ENCODE measurements around the gene DPYD.

DPYD gene

GRCh38 chr1:97073169-97073568 is 847.7 kb downstream of the DPYD start:
- no peak for DNase-seq

- no peak for DNase-seq
Measured at GRCh38 chr1:97071173-97071572, 849.7 kb downstream of the DPYD start.

- DNase-seq, result no peak
Measured at GRCh38 chr1:97070376-97070775, 850.5 kb downstream of the DPYD start.

GRCh38 chr1:97069312-97069711 is 851.5 kb downstream of the DPYD start:
- no peak for DNase-seq

- DNase-seq, result no peak
Measured at GRCh38 chr1:97066860-97067259, 854.0 kb downstream of the DPYD start.

- no peak for DNase-seq
Measured at GRCh38 chr1:97063532-97063931, 857.3 kb downstream of the DPYD start.

GRCh38 chr1:97061604-97062003 is 859.2 kb downstream of the DPYD start:
- DNase-seq, result no peak

- DNase-seq, result no peak
Measured at GRCh38 chr1:97056386-97056785, 864.4 kb downstream of the DPYD start.

- DNase-seq, result no peak
Measured at GRCh38 chr1:97053268-97053667, 867.6 kb downstream of the DPYD start.

- no peak for DNase-seq
Measured at GRCh38 chr1:97051823-97052222, 869.0 kb downstream of the DPYD start.

GRCh38 chr1:97050506-97050905 is 870.3 kb downstream of the DPYD start:
- DNase-seq, result no peak

GRCh38 chr1:97047421-97047793 is 873.4 kb downstream of the DPYD start:
- no peak for DNase-seq

- DNase-seq, result no peak
Measured at GRCh38 chr1:97046765-97047420, 873.9 kb downstream of the DPYD start.

- no peak for DNase-seq
Measured at GRCh38 chr1:97044159-97044760, 876.6 kb downstream of the DPYD start.

- DNase-seq, result no peak
Measured at GRCh38 chr1:97042551-97042950, 878.3 kb downstream of the DPYD start.

GRCh38 chr1:97041026-97041425 is 879.8 kb downstream of the DPYD start:
- no peak for DNase-seq

- no peak for DNase-seq
Measured at GRCh38 chr1:97038410-97038809, 882.4 kb downstream of the DPYD start.

- no peak for DNase-seq
Measured at GRCh38 chr1:97034651-97035050, 886.2 kb downstream of the DPYD start.

- no peak for DNase-seq
Measured at GRCh38 chr1:97033949-97034348, 886.9 kb downstream of the DPYD start.

All from activated CD8-positive, alpha-beta memory T cell treated with anti-CD3 and anti-CD28 coated beads, Interleukin-2, amount 50 U/mL, for 4 hours (primary cell).